HG03520 (cell line): Measurements from ENCODE around the gene NPLOC4.

Experiments
- ATAC-seq: cut with Tn5 transposase; IDR thresholded peaks from one replicate; pipeline ENCODE4 v1.9.1; 2021; ENCODE audit warnings: mild to moderate bottlenecking, moderate library complexity; ENCODE audit not compliant: unreplicated experiment

NPLOC4 gene

DNA sequence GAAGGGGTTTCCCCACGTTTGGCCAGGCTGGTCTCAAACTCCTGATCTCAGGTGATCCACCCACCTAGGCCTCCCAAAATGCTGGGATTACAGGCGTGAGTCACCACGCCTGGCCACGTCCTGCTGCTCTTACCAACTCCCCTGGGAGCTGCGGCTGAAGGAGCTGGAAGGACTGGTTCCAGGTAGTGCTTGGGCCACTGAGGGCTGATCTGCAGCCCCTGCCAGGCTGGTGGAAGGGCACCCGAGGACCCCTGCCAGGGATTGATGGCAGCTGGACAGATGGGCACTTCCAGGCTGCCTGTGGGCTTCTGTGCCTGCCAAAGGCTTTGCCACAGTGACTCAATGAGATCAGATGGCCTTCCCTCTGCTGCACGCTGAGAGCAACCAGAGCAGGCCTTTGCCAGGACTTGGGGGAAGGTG, 27.1 kb upstream of the NPLOC4 start:
- ATAC-seq = no peak

DNA sequence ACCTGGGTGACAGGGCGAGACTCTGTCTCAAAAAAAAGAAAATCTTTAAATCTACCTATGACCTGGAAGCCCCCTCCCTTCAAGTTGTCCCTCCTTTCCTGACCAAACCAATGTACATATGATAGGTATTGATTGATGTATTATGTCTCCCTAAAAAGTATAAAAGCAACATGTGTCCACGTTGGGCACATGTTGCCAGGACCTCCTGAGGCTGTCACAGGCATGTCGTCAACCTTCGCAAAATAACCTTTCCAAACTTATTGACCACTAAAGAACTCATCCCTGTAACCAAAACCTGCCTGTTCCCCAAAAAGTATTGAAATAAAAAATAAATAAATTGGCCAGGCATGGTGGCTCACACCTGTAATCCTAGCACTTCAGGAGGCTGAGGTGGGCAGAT, 25.1 kb upstream of the NPLOC4 start:
- no peak for ATAC-seq

DNA sequence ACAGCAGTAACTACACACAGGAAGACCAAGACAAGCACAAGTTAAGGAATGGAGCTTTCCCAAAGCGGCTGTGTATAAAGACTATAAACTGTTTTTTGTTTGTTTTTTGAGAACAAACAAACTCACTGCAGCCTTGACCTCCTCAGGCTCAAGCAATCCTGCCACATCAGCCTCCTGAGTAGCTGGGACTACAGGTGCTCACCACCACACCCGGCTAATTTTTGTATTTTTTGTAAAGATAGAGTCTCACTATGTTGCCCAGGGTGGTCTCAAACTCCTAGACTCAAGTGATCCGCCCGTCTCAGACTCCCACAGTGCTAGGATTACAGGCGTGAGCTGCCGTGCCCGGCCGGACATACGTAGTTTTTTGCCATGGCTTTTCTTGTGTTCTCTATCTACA, 23.5 kb upstream of the NPLOC4 start:
- no peak for ATAC-seq

DNA sequence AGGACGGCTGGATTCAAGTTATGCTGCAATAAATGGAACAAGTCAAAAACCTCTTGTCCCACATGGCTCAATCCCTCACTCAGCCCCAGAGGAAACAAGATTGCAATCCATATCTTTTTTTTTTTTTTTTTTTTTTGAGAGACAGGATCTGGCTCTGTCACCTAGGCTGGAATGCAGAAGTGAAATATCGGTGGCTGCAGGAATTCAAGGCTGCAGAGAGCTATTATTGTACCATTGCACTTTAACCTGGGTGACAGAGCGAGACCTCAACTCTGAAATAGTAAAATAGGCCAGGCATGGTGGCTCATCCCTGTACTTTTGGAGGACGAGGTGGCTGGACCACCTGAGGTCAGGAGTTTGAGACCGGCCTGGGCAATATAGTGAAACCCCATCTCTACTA, 22.1 kb upstream of the NPLOC4 start:
- no peak for ATAC-seq

DNA sequence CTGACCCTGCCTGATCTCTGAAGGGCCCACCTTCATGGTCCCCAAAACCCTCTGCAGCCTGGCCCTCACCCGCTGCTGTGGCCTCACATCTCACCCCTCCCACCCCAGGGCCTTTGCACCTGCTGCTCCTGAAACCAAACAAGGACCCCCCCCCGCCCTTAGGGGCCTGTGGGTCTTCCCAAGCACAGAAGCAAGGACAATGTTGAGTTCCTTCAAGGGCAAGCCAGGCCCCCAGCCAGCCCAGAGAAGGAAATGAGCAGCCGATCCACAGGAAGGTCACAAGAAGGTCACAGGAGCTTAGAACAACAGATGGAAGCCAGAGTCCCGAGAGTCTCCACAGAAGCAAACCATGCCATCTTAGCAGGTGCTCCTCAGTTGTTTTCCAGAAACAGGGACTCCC, 19.9 kb upstream of the NPLOC4 start:
- ATAC-seq = no peak

DNA sequence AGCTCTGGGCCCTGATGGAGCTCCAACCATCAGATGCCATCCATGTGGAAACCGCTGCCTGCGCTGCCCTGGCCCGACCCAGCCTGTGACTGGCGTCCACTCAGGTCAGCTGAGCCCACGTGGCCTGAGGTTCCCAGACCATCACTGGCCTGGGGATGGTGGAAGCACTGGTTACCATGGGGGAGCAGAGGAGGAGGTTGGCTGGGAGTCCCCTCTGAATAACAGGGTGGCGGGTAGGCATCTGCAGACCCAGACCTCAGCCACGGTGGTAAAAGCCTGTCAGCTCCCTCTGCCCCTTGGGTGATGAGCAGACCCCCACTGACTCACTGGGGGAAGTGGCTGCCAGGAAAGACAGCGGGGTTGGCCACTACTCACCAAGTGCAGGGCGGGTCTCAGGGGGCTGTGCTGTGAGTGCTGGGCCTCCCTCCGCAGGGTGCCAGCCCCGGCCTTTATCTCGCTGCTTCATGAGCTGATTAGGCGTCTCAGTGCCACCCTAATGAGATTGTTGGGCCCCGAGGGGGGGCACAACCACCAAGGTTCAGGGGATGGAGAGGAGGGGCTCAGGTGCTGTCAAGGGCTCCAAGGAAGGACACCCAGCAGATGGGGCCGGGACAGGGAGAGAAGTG, 19.3 kb upstream of the NPLOC4 start, which contains the start of gene PDE6G:
Gene PDE6G, minus strand, starts transcription at position 425 of the 626 bp plus-strand sequence. CDS start 3,237 bp downstream, outside the sequence.
- no peak for ATAC-seq

DNA sequence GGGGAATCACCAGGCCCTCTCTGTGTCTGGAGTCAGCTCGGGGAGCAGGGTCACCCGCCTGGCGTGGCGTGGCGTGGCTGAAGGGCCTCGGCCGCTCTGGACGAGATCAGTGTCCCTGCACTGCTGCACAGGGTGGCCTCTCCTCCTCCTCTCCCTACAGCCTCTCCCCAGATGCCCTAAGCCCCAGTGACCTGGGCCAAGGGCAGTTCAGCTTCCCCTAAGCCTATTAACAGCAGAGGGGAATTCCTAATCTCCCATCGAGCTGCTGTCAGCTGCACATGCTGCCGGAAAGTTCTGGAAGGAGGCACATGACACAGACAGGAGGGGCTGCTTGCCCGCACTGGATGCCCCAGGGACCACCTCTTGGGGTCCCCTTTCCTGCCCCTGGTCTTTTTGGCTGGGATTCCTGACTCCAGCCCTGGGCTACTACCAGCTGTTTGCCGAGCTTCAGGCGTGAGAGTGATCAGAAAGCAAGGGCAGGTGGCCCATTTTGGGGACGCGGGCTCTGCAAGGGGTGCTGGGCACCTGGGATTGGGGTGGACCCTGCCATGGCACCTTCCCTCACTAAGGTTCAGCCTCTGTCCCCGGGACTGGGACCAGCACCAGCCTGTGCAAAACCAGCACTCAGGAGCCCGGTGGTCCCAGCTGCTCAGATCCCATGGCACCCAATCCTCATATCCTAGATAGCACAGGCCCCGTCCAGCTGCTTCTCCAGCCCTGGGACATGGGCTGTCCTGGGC, 18.6 kb upstream of the NPLOC4 start:
- no peak for ATAC-seq

DNA sequence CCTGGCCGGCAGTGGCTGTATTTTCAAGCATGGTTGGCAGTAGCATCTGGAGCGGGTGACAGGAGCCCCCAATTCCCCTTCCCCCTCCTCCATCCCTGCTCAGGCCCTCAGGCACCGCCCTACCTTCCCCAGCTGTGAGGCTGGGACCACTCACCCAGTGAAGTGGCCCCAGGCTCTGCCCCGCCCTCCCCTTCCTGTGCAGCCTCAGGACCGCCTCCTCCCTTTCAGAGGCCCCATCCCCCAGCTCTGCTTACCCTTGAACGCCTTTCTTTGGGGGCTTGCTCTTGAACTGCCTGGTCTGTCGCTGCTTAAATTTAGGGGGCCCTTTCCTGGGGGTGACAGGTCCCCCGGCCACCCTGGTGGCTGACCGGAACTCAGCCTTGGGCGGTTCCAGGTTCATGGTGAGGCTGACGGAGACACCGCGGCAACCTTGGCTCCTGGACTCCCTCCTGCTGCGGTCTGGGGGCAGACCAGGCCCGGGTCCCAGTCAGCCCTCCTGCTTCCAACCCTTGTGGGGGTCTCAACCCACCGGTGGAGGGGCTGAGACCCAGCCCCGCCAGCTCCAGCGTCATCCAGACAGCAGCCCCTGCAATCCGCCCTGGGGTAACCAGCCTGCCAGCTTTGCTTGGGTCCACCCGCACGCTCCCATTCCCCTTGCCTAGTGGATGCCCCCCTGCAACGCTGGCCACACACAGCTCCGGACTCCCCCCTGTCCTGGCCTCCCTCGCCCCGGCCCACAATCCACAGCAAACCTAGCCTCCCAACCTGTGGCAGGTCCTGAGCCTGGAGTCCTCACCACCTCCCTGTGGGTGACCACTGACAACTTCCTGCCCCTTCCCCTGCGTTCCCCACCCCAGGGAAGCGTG, 16.2 kb upstream of the NPLOC4 start:
- no peak for ATAC-seq

DNA sequence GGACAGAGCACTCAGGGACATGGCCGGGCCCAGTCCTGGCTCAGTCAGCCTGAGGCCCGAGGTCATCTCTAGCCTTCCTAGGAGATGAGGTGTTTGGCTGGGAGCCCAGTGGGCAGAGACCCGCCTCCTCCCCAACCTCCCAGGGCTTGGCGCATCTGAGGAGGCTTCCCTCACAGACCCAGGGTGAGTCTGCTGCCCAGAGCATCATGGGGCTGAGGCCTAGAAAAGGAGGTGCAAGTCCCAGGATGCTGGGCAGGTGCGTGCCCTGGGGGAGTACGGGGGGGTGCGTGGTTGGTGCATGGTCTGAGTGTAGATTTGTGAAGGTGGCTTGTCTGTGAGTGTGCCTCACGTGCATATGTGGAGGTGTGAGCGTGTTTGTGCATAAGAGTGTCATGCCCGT, 14.8 kb upstream of the NPLOC4 start:
- no peak for ATAC-seq

DNA sequence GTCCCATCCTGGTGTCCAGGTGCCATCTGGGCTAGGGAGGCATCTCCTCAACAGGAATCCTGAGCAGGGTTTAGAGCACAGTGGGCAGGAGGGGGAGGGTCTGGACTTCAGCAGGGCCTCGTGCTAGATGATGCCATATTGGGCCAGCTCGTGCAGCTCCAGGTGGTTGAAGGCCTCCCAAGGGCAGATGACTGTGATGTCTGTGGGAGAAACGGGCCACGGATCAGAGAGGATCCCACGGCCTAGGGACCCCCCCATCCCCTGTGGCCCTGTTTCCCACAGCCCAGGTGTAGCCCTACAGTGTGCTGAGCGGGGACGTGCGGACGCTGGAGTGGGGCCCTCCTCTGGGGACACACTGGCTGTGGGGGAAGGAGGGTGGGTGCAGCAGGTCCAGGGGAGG, 14.0 kb upstream of the NPLOC4 start:
- no peak for ATAC-seq

DNA sequence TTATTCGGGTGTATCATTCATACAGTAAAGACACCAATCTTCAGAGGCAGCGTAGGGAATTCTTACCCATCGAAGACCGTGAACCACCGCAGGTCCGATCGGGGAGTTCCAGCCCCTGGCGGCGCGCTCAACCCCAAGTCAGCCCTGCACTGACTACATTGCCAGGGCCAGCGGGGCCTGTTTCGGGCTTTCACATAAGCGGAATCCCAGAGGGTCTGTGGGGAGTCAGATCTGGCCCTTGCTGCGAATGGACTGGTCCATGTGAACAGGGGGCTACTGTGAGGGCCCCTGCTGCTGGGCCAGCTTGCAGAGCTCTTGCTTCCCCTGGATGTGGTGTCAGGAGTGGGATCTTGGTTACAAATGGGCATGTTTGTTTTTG, 11.8 kb upstream of the NPLOC4 start:
- ATAC-seq = no peak

DNA sequence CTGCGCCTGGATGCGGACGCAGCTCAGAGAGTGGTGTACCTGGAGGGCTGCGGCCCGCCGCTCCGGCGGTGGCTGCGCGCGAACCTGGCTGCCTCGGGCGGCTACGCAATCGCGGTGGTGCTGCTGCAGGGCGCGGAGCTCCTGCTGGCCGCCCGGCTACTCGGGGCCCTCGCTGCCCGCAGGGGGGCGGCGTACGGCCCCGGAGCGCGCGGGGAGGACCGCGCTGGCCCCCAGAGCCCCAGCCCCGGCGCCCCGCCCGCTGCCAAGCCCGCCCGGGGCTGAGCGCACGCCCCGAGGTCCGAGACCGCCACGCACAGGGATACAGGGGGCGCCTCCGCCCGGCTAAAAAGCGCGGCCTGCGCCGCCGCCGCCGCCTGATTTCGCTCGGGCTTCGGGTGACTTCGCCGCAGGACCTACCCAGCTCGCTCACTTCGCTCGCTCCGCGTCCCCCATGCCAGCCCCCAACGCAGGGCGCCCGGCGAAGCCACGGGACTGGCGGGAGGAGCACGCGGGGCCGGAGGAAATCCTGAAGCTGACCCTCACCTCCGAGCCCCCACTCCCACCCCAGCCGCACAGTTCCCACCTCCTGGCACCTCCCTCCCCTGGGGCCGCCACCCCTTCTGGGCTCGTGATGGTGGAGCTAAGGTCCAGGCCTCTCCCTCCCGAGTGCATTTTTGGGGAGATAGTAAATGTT, 11.2 kb upstream of the NPLOC4 start:
- no peak for ATAC-seq

DNA sequence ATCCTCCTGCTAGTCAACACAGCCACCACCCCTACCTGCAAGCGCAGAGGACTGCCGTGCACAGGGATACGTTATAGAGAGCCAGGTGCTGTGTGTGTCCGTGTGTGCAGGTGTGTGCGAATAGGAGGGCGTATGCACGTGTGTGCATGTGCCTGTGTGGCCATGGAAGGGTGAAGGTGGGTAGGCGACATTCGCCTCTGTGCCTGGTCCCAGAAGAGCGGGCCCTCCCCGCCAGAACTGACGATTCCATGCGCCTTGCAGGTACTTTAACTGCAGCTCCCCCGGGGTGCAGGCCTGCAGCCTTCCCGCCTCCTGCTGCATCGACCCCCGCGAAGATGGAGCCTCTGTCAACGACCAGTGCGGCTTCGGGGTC, 10.7 kb upstream of the NPLOC4 start:
- ATAC-seq = no peak

DNA sequence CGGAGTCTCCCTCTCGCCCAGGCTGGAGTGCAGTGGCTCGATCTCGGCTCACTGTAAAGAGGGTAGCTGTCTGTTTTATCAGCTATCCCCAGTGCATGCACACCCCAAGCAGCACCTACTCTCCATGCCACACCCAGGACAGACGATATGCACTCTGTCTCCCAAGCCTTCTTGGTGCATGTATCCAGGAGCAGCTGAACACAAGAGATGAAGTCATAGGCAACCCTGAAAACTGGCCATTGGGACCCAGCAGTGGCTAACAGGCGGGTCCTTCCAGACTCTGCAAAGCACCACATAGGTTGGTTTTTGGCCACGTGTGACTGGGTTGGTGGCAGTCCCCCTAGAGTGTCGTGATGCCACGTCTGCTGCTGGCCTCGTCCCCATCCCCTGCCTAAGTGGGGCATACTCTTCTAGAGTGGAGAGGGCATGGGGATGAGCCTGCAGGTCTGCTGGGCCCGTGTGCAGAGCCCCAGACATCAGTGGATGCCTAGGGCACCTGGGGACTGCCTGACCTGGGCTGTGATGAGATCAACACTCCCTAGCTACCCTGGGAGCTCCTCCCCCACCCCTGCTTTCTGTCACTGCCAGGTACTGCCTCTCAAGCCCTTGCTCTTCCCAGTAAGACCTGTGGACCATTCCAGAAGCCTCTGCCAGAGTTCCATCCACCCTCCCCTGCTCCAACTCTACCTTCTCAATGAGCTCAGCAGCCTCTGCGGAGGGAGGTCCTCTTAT, 10.1 kb upstream of the NPLOC4 start:
- ATAC-seq = no peak

DNA sequence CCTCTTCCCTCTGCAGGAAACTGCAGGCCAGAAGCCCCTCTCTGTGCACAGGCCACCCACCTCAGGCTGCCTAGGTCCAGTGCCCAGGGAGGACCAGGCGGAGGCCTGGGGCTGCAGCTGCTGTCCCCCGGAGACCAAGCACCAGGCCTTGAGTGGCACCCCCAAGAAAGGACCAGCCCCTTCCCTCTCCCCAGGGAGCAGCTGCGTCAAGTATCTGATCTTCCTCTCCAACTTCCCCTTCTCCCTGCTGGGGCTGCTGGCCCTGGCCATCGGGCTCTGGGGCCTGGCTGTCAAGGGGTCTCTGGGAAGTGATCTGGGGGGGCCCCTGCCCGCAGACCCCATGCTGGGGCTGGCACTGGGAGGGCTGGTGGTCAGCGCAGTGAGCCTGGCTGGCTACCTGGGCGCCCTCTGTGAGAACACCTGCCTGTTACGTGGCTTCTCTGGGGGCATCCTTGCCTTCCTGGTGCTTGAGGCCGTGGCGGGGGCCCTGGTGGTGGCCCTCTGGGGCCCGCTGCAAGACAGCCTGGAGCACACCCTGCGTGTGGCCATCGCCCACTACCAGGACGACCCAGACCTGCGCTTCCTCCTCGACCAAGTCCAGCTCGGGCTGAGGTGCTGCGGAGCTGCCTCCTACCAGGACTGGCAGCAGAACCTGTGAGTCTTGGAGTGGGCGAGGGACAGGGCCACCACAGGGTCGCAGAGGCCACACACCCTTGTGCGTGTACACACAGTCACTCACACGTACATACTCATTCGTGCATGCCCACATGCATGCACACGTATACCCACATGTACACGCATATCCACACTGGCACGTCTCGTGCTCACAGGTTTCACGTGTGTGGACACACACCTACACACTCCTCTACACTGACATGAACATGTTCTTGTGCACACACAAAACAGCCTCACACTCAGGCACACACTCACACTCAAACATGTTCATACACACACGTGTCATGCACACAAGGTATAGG, 8.4 kb upstream of the NPLOC4 start:
- no peak for ATAC-seq

DNA sequence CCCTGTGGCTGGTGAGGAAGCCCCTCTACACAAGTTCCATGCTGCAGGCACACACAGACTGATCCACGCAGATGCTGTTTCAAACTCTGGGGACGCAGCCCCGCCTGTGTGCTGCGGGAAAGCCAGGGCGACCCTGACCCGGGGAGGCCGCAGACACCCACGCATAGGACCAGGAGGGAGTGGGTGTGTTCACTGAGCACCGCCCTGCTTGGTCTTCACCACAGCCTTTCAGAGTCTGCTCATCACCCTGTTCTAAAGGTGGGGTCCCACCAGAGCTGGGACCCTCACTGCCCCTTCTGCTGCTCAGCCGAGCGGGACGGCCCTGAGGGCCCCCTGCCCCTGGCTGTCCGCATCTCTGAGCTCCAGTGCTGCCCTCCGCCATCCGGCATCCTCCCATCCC, 7.6 kb upstream of the NPLOC4 start:
- no peak for ATAC-seq

DNA sequence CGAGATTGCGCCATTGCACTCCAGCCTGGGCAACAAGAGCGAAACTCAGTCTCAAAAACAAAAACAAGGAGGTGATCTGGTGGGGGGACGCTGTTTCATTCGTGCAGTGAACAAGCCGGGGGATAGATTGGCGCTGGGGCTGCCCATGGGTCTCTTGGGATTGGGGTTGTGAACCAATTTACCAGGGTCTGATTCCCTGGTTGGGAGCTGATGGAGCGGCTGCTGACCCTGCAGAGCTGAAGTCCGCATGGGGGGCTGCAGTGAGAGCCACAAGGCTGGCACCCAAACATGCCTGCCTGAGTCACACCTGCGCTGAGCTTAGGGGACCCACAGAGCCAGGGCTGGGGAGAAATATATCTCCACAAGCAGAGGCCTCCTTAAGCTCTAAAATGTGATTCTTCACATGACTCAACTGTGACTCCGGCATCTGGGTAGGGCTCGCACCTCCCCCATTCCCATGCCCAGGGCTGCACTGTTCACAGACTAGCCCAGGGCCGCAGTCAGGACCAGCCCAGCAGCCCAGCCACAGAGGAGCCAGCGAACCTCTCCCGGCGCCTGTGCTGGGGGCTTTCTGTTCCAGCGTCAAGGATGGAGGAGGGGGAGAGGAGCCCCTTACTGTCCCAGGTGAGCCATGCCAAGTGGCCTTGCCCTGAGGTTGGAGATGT, 5.0 kb upstream of the NPLOC4 start:
- ATAC-seq = no peak

DNA sequence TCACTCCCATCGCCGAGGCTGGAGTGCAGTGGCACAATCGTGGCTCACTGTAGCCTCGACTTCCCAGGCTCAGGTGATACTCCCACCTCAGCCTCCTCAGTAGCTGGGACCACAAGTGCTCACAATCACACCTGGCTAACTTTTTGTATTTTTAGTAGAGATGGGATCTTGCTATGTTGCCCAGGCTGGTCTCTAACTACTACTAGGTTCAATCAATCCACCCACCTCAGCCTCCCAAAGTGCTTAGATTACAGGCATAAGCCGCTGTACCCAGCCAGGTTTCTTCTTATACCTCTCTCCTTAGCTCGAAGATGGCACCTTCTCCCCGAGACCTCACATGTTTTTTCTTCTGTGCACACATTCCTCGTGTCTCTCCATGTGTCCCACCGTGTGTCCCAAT, 3.1 kb upstream of the NPLOC4 start:
- no peak for ATAC-seq

DNA sequence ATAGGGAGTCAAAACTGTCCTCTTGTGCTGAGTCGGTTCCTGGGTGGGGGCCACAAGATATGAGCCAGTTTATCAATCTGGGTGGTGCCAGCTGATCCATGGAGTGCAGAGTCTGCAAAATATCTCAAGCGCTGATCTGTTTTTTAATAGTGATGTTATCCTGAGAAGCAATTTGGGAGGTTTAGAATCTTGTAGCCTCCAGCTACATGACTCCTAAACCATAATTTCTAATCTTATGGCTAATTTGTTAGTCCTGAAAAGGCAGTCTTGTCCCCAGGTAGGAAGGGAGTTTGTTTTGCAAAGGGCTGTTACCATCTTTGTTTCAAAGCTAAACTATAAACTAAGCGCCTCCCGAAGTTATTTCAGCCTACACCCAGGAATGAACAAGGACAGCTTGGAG, 1.8 kb upstream of the NPLOC4 start:
- ATAC-seq = no peak
